ENCODE data around the gene C4orf50. TPM values are rescaled to one million over a fixed set of nuclear protein-coding genes. Genes with fewer than 3 reads are reported as not detected.

The C4orf50 gene
- total and polyA plus RNA-seq, 2 of the 13 experiments (the other 11 are each of a cell fraction or from before 2014, with no cell fraction given) = not detected

DNA sequence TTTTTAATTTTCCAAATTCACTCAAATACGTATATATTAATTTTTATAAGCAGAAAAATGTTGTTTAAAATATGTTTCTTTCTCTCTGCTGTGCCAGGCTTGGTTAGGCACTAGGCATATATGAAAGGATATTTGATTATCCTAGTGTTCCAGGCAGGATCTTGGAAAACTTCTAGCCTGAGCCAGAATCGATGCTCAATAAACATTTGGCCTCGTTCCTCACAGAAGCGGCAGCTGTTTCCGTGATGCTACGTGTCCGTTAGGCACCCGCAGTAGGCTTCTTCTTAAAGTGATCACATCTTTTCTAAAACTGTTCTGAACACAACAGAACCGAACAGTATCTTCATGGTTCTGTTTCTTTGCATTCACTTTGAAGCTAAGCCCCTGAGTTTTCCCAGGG lies 75.3 kb downstream of the C4orf50 start (continued):
- TF ChIP-seq MNT (IDR thresholded peaks at IDR 0.05) (no peak), ZBTB49 (CRISPR knock-in tag; IDR thresholded peaks at IDR 0.05; ENCODE audit: borderline replicate concordance) (no peak), TRIM24 (CRISPR knock-in tag; IDR thresholded peaks at IDR 0.05) (no peak), CHCHD3 (CRISPR knock-in tag; IDR thresholded peaks at IDR 0.05) (no peak), RNF219 (CRISPR knock-in tag; IDR thresholded peaks at IDR 0.05) (no peak), ZNF746 (CRISPR knock-in tag; IDR thresholded peaks at IDR 0.05) (no peak), ZNF75D (CRISPR knock-in tag; IDR thresholded peaks at IDR 0.05; ENCODE audit: borderline replicate concordance) (no peak)
- TF ChIP-seq, protein P1, sequence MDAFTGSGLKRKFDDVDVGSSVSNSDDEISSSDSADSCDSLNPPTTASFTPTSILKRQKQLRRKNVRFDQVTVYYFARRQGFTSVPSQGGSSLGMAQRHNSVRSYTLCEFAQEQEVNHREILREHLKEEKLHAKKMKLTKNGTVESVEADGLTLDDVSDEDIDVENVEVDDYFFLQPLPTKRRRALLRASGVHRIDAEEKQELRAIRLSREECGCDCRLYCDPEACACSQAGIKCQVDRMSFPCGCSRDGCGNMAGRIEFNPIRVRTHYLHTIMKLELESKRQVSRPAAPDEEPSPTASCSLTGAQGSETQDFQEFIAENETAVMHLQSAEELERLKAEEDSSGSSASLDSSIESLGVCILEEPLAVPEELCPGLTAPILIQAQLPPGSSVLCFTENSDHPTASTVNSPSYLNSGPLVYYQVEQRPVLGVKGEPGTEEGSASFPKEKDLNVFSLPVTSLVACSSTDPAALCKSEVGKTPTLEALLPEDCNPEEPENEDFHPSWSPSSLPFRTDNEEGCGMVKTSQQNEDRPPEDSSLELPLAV (CRISPR knock-in tag; conservative IDR thresholded peaks at IDR 0.05; ENCODE audit: low read depth) = no peak

All from HepG2 (cell line).